Mesendoderm (in vitro differentiated cells): ENCODE results near the gene KRT80.

ENCODE experiments used
- DNase-seq: peaks from one replicate; pipeline ENCODE4 v3.0.0; 2013
- H2AK5ac ChIP-seq: 2 replicates; pipeline ENCODE4 v1.6.1; 2013; ENCODE audit warnings: low read length, inconsistent platforms
- H2BK120ac ChIP-seq: 2 replicates; pipeline ENCODE4 v1.6.1; 2013; ENCODE audit warnings: low read depth, mild to moderate bottlenecking, low read length, moderate library complexity, mixed read lengths
- H2BK15ac ChIP-seq: replicated peaks from 2 replicates; pipeline ENCODE4 v1.6.1; 2013; ENCODE audit warnings: low read depth, mild to moderate bottlenecking, moderate library complexity
- H2BK5ac ChIP-seq: 2 replicates; pipeline ENCODE4 v1.6.1; 2013; ENCODE audit warnings: low read length, inconsistent platforms
- H3K18ac ChIP-seq: 2 replicates; pipeline ENCODE4 v1.6.1; 2013; ENCODE audit warnings: mild to moderate bottlenecking, low read length, mixed read lengths
- H3K23ac ChIP-seq: one replicate; pipeline ENCODE4 v1.6.1; 2013; ENCODE audit warnings: low read length
- H3K27ac ChIP-seq: 2 replicates; pipeline ENCODE4 v1.5.1; 2013; ENCODE audit warnings: low read depth, mild to moderate bottlenecking, inconsistent platforms, low read length, moderate library complexity
- H3K27me3 ChIP-seq: 2 replicates; pipeline ENCODE4 v1.6.1; 2013; ENCODE audit warnings: low read length, control low read depth, mild to moderate bottlenecking, inconsistent platforms; ENCODE audit not compliant: insufficient read depth, poor library complexity
- H3K36me3 ChIP-seq: 2 replicates; pipeline ENCODE4 v1.6.1; 2013; ENCODE audit warnings: low read length, inconsistent platforms; ENCODE audit not compliant: control insufficient read depth, insufficient read depth
- H3K4ac ChIP-seq: one replicate; pipeline ENCODE4 v1.6.1; 2013; ENCODE audit warnings: low read depth, mild to moderate bottlenecking, low read length, moderate library complexity
- H3K4me1 ChIP-seq: 2 replicates; pipeline ENCODE4 v1.6.1; 2013; ENCODE audit warnings: low read depth, low read length, inconsistent platforms; ENCODE audit not compliant: control insufficient read depth
- H3K4me2 ChIP-seq: 2 replicates; pipeline ENCODE4 v1.6.1; 2013; ENCODE audit warnings: low read length
- H3K4me3 ChIP-seq: 2 replicates; pipeline ENCODE4 v1.5.1; 2013; ENCODE audit warnings: mild to moderate bottlenecking, low read length
- H3K56ac ChIP-seq: one replicate; pipeline ENCODE4 v1.6.1; 2013; ENCODE audit warnings: low read length
- H3K79me1 ChIP-seq: 2 replicates; pipeline ENCODE4 v1.6.1; 2013; ENCODE audit warnings: low read length, inconsistent platforms
- H3K79me2 ChIP-seq: 2 replicates; pipeline ENCODE4 v1.6.1; 2013; ENCODE audit warnings: mild to moderate bottlenecking, low read length; ENCODE audit not compliant: control insufficient read depth, insufficient read depth
- H3K9ac ChIP-seq: 2 replicates; pipeline ENCODE4 v1.6.1; 2013; ENCODE audit warnings: low read length, inconsistent platforms
- H4K5ac ChIP-seq: one replicate; pipeline ENCODE4 v1.6.1; 2013; ENCODE audit warnings: low read length
- H4K8ac ChIP-seq: one replicate; pipeline ENCODE4 v1.6.1; 2013; ENCODE audit warnings: low read depth, mild to moderate bottlenecking, control low read depth, low read length, moderate library complexity
- WGBS: extraction: QIAGEN DNeasy Blood & Tissue Kit; methylation state at CpG from one replicate; pipeline ENCODE4 v1.1.7; 2013; ENCODE audit warnings: low lambda C conversion rate, missing lambda C conversion rate; ENCODE audit not compliant: insufficient coverage; ENCODE audit errors: extremely low coverage; 5-methylcytosine and 5-hydroxymethylcytosine counted together

The KRT80 gene

DNA sequence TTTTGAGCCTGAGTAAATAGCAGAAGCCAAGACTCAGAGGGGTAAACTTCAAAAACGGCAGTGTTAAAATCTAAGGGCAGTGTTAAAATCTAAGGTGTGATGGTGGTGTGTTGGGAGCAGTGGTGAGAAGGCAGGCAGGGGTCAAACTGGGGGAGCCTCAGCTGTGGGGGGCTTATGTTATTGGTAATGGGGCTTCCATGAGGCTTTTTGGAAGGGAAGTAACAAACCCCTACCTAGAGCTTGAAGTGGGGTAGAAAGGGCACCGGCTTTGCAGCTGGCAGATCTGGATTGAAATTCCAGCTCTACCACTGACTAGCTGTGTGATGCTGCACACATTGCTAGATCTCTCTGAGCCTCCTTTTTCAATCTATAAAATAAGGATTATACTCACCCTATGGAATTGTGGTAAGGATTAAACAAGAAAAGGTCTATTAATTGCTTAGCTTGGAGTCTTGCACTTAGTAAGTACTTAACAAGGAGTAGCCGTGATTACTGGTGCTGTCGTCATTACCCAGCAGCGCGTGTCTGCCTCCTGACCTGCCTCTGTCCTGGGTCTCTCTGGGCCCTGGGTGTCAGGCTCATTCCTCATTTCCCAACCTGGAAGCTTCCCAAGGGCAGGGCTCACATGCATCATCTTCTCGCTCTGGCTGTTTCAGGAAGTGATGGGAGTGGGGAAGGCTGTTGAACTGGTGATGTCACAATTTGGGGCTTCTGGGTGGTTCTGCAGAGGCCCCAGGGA, 18.5 kb upstream of the KRT80 start:
- WGBS = no CpG with 5 or more reads among the region's 7 CpGs
- H3K36me3 ChIP-seq = no peaks in the 10 kb centered on the region
- no peaks in the 10 kb centered on the region for H3K27me3 ChIP-seq
- H3K4ac ChIP-seq = no peak overlapping the region
- no peak overlapping the region for H2BK5ac ChIP-seq
- no peaks in the 10 kb centered on the region for H3K79me2 ChIP-seq
- no peak overlapping the region for H3K27ac ChIP-seq
- H2BK15ac ChIP-seq = no peak overlapping the region
- H4K5ac ChIP-seq = no peak overlapping the region
- no peak for DNase-seq
- H2BK120ac ChIP-seq = no peak overlapping the region
- H3K4me1 ChIP-seq = no peaks in the 10 kb centered on the region
- H4K8ac ChIP-seq = no peak overlapping the region
- H2AK5ac ChIP-seq = no peak overlapping the region
- H3K4me3 ChIP-seq = no peak overlapping the region
- H3K4me2 ChIP-seq = no peak overlapping the region
- no peaks in the 10 kb centered on the region for H3K79me1 ChIP-seq
- no peak overlapping the region for H3K56ac ChIP-seq
- no peak overlapping the region for H3K18ac ChIP-seq
- H3K23ac ChIP-seq = no peak overlapping the region
- H3K9ac ChIP-seq = no peak overlapping the region

DNA sequence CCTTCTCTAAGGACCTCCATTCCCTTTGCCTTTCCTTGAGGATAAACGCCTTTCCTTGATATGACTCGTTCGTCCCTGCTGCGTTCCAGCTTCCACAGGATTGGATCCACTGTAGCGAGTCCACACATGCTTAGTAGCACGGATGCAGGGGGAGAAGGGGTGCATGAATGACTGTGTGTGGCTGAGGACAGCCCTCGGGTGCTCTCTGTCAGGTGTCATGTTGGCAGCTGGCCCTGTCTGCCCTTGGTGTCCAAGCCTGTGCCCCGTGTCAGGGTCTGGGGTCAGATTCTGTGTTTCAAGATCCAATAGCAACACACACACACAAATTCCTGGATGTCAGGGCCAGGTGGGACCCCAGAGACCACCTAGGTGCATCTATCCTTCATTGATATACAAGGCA, 17.5 kb upstream of the KRT80 start:
- DNase-seq = no peak
- Histone ChIP-seq H4K8ac (no peak overlapping the region), H3K79me2 (no peaks in the 10 kb centered on the region)

DNA sequence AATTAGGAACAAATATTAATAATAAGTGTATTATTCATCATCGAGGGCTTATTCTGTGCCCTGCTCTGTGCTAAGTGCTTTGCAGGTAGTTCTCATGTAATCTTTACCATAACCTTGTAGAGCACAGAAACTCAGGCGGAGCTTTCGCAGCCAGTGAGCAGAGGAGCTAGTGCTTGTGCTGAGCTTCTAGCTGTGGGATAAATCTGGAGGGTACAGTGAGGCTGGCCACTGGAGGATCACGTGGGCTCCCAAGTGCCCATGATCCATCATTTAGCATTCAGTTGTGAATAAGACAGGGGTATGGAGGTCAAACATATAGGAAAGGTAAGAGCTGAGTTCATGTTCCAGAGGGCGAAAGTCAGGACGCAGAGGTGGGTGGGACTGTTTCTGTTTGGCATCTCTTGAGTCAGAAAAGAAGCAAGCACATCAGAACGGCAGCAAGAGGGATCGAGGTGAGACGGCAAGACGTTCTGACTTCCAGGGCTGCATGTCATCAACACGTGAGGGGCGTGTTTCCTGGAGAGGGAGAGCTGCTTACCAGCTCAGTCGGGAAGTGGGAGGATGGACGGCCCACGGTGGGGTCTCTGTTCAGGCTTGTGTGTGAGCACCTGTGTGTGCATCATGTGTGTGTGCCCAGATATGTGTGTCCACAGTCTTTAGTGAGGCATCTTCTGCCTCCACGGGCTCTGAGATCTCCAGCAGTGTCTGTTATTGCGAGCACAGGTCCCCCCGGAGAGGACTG, 16.8 kb upstream of the KRT80 start:
- no peak for DNase-seq
- H3K36me3 ChIP-seq = no peaks in the 10 kb centered on the region
- H3K27me3 ChIP-seq = no peaks in the 10 kb centered on the region
- no peak overlapping the region for H3K4ac ChIP-seq
- no peaks in the 10 kb centered on the region for H3K4me1 ChIP-seq
- H3K18ac ChIP-seq = no peak overlapping the region
- H3K4me2 ChIP-seq = no peak overlapping the region
- no peak overlapping the region for H4K5ac ChIP-seq
- no peak overlapping the region for H2BK5ac ChIP-seq
- H3K9ac ChIP-seq = no peak overlapping the region
- H3K56ac ChIP-seq = no peak overlapping the region
- whole genome bisulfite sequencing = no CpG with 5 or more reads among the region's 18 CpGs
- H3K79me1 ChIP-seq = no peaks in the 10 kb centered on the region
- H3K79me2 ChIP-seq = no peaks in the 10 kb centered on the region
- H2BK120ac ChIP-seq = no peak overlapping the region
- H3K4me3 ChIP-seq = no peak overlapping the region
- H2BK15ac ChIP-seq = no peak overlapping the region
- H3K23ac ChIP-seq = no peak overlapping the region
- H4K8ac ChIP-seq = no peak overlapping the region
- no peak overlapping the region for H2AK5ac ChIP-seq
- no peak overlapping the region for H3K27ac ChIP-seq

More for the DNA sequence above, 17.5 kb upstream of the KRT80 start:
- no peak overlapping the region for H2BK120ac ChIP-seq
- no peak overlapping the region for H4K5ac ChIP-seq
- H2BK15ac ChIP-seq = no peak overlapping the region
- no peak overlapping the region for H3K9ac ChIP-seq
- no peak overlapping the region for H3K56ac ChIP-seq
- H3K4me3 ChIP-seq = no peak overlapping the region
- no peaks in the 10 kb centered on the region for H3K79me1 ChIP-seq
- no peak overlapping the region for H2BK5ac ChIP-seq
- WGBS = no CpG with 5 or more reads among the region's 8 CpGs
- no peaks in the 10 kb centered on the region for H3K4me1 ChIP-seq
- H2AK5ac ChIP-seq = no peak overlapping the region
- no peaks in the 10 kb centered on the region for H3K36me3 ChIP-seq
- H3K4ac ChIP-seq = no peak overlapping the region
- H3K18ac ChIP-seq = no peak overlapping the region
- no peak overlapping the region for H3K4me2 ChIP-seq
- no peak overlapping the region for H3K23ac ChIP-seq
- H3K27me3 ChIP-seq = no peaks in the 10 kb centered on the region
- H3K27ac ChIP-seq = no peak overlapping the region

DNA sequence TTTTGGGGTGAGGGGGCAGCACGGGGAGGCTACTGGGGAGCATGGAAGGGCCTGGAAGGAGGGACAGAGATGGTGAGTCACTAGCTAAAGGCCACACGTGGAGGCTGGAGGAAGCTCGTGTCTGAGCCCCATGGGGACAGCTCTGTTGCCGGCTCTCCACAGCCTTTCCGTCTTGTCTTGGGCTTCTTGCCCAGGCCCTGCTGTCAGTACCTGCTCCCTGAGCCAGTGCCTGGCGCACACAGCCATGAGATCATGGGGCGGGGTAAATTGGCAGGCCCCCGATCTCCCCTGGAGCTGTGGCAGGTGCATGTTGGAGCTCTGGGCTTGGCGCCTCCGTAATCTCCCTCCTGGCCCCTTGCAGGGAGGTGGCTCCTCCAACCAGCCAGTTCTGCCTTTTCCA, 16.1 kb upstream of the KRT80 start:
- Histone ChIP-seq H2AK5ac (no peak overlapping the region), H3K36me3 (no peaks in the 10 kb centered on the region), H3K79me2 (no peaks in the 10 kb centered on the region), H3K23ac (no peak overlapping the region), H3K4me3 (no peak overlapping the region), H3K27ac (no peak overlapping the region), H3K27me3 (no peaks in the 10 kb centered on the region), H2BK120ac (no peak overlapping the region), H4K5ac (no peak overlapping the region), H2BK15ac (no peak overlapping the region), H3K9ac (no peak overlapping the region), H3K79me1 (no peaks in the 10 kb centered on the region), H3K18ac (no peak overlapping the region), H3K4me1 (peaks cover 2% of the 10 kb centered on the region), H3K4ac (no peak overlapping the region), H3K4me2 (no peak overlapping the region), H2BK5ac (no peak overlapping the region), H4K8ac (no peak overlapping the region), H3K56ac (no peak overlapping the region)
- no CpG with 5 or more reads among the region's 10 CpGs for WGBS
- DNase-seq = no peak

DNA sequence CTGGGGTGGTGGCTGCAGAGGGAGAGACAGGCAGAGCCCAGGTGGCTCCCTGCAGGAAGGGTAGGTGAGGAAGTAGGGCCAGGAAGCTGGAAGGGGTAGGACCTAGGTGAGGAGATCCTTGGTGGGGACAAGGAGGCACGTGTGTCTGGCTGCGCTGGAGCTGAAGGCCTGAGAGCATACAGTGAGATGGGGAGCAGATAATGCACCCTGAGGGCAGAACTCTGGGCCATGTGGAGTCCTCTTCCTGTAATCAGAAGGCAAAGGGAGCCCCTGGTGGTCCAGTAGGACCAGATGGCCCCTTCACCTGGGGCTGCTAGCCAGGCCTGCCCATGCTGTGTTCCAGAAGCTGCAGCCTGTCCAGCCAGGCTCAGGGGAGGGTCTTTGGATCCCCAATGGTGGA, 15.3 kb upstream of the KRT80 start:
- no peak for DNase-seq
- Histone ChIP-seq H4K5ac (no peak overlapping the region), H3K9ac (no peak overlapping the region), H3K79me1 (no peaks in the 10 kb centered on the region), H2BK5ac (no peak overlapping the region), H3K18ac (no peak overlapping the region), H2BK120ac (no peak overlapping the region), H2BK15ac (no peak overlapping the region), H3K56ac (no peak overlapping the region), H3K27ac (no peak overlapping the region), H4K8ac (no peak overlapping the region), H3K4me3 (no peak overlapping the region), H3K4me2 (no peak overlapping the region), H3K27me3 (no peaks in the 10 kb centered on the region), H3K23ac (no peak overlapping the region), H3K79me2 (no peaks in the 10 kb centered on the region), H2AK5ac (no peak overlapping the region), H3K4me1 (peaks cover 4% of the 10 kb centered on the region), H3K36me3 (no peaks in the 10 kb centered on the region), H3K4ac (no peak overlapping the region)
- no CpG with 5 or more reads among the region's 2 CpGs for WGBS
